HG02840 (cell line): ENCODE results near the gene ODC1.

ENCODE experiments used
- ATAC-seq: cut with Tn5 transposase; IDR thresholded peaks from one replicate; pipeline ENCODE4 v1.9.1; 2021; ENCODE audit warnings: mild to moderate bottlenecking, moderate library complexity, moderate number of reproducible peaks; ENCODE audit not compliant: unreplicated experiment, low FRiP score

The ODC1 gene

GRCh38 chr2:10405448-10405847 lies 42.7 kb downstream of the ODC1 start:
- no peak for ATAC-seq

- ATAC-seq = no peak
These were observed 43.6 kb downstream of the ODC1 start for GRCh38 chr2:10404324-10405143.

GRCh38 chr2:10402653-10403215 lies 45.4 kb downstream of the ODC1 start:
- ATAC-seq = no peak

- ATAC-seq = no peak
These were observed 46.0 kb downstream of the ODC1 start for GRCh38 chr2:10402062-10402585.

GRCh38 chr2:10400978-10401951 lies 46.9 kb downstream of the ODC1 start:
- ATAC-seq = no peak

- ATAC-seq = no peak
These were observed 47.6 kb downstream of the ODC1 start for GRCh38 chr2:10400568-10400977.

GRCh38 chr2:10400002-10400401 lies 48.1 kb downstream of the ODC1 start:
- ATAC-seq = no peak

- ATAC-seq = no peak
These were observed 48.8 kb downstream of the ODC1 start for GRCh38 chr2:10399358-10399757.

- no peak for ATAC-seq
These were observed 49.6 kb downstream of the ODC1 start for GRCh38 chr2:10398496-10398895.

GRCh38 chr2:10397878-10398277 lies 50.2 kb downstream of the ODC1 start:
- ATAC-seq = no peak

- no peak for ATAC-seq
These were observed 50.7 kb downstream of the ODC1 start for GRCh38 chr2:10397297-10397875.

- no peak for ATAC-seq
These were observed 51.7 kb downstream of the ODC1 start for GRCh38 chr2:10396464-10396863.

GRCh38 chr2:10395893-10396292 lies 52.2 kb downstream of the ODC1 start:
- no peak for ATAC-seq

- no peak for ATAC-seq
These were observed 54.5 kb downstream of the ODC1 start for GRCh38 chr2:10393640-10393982.

GRCh38 chr2:10392951-10393639 lies 55.0 kb downstream of the ODC1 start:
- no peak for ATAC-seq

- no peak for ATAC-seq
These were observed 55.6 kb downstream of the ODC1 start for GRCh38 chr2:10392548-10392947.

- ATAC-seq = no peak
These were observed 56.0 kb downstream of the ODC1 start for GRCh38 chr2:10392100-10392499.

GRCh38 chr2:10390369-10390801 lies 57.7 kb downstream of the ODC1 start:
- no peak for ATAC-seq
